Mammary epithelial cell (primary cell): ENCODE data around the gene COPS8.

Source experiments
- EZH2 ChIP-seq: IDR thresholded peaks from 2 replicates; pipeline ENCODE4 v1.6.1; 2012; ENCODE audit warnings: low read length, inconsistent platforms, borderline replicate concordance
- TF ChIP-seq, protein P1 (sequence below), 2 donors: IDR thresholded peaks in 1 of 2; conservative IDR thresholded peaks in 1 of 2; 2 replicates each; pipeline ENCODE4 v1.5.1; 2011 to 2012; ENCODE audit warnings: inconsistent platforms in 2 of 2, low read length in 2 of 2, mild to moderate bottlenecking in 2 of 2, control low read depth in 1 of 2, low read depth in 1 of 2; ENCODE audit not compliant: insufficient read depth in 1 of 2; ENCODE audit errors: extremely low read depth in 1 of 2

DNA sequence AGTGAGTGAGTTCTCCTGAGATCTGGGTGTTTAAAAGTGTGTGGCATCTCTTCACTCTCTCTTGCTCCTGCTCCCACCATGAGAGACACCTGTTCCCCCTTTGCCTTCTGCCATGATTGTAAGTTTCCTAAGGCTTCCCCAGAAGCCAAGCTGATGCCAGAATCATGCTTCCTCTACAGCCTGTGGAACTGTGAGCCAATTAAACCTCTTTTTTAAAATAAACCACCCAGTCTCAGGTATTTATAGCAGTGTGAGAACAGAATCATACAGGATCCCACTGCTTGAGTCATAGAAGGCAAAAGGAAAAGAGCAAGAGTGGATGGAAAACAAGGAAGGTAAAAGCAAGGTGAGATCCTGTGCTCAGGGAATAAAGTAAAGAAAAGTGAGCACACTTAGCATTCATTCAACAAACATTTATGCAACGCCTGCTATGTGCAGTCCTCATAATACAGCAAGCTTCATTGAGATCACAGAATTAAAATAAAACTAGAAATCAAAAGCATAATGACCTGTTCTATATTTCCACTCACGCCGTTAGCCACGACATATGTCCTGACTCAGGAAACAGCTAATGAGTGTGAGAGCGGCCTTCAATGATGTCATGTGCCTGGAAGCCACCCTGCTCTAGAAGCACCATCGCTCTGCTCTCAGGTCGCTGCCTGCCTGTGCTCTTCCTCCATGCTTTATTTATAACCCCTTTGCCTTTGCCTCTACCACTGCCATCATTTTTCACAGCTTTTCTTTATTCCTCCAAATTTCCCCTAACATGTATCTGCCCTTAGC, 11.3 kb upstream of the COPS8 start:
- TF ChIP-seq, protein P1, sequence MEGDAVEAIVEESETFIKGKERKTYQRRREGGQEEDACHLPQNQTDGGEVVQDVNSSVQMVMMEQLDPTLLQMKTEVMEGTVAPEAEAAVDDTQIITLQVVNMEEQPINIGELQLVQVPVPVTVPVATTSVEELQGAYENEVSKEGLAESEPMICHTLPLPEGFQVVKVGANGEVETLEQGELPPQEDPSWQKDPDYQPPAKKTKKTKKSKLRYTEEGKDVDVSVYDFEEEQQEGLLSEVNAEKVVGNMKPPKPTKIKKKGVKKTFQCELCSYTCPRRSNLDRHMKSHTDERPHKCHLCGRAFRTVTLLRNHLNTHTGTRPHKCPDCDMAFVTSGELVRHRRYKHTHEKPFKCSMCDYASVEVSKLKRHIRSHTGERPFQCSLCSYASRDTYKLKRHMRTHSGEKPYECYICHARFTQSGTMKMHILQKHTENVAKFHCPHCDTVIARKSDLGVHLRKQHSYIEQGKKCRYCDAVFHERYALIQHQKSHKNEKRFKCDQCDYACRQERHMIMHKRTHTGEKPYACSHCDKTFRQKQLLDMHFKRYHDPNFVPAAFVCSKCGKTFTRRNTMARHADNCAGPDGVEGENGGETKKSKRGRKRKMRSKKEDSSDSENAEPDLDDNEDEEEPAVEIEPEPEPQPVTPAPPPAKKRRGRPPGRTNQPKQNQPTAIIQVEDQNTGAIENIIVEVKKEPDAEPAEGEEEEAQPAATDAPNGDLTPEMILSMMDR (conservative IDR thresholded peaks at IDR 0.05 in 1 of 2, IDR thresholded peaks at IDR 0.05 in 1 of 2; ENCODE audit: extremely low read depth in 1 of 2, insufficient read depth in 1 of 2, low read depth in 1 of 2, low read length in 2 of 2), result no peak
- no peak for TF ChIP-seq EZH2
